ENCODE measurements around the gene GNL3. TPM values are rescaled to one million over a fixed set of nuclear protein-coding genes. Genes with fewer than 3 reads are reported as not detected.
"Not testable (repeated sequence)": the region's sequence is repeated elsewhere in the genome, so short reads cannot be mapped to it uniquely, and the experiment has no call there.

GNL3 gene
- total and polyA plus RNA-seq, 7 donors: 47.3 to 145 (median 80.6) TPM

GRCh38 chr3:52724511-52724910, 38.7 kb downstream of the GNL3 start:
- H3K9me3 ChIP-seq: no peaks in the 10 kb centered on the region
- peaks cover 0 to 5% of the 10 kb centered on the region in 2 donors for H3K36me3 ChIP-seq (ENCODE audit: insufficient read depth in 1 of 2, low read depth in 1 of 2)
- H3K4me1 ChIP-seq: no peaks in the 10 kb centered on the region
- intact Hi-C loops (cut with DNase I): no loop called here
- H3K27ac ChIP-seq: no peak overlapping the region
- no peaks in the 10 kb centered on the region for H3K27me3 ChIP-seq (ENCODE audit: insufficient read depth in 3 of 3, low read length in 2 of 3)
- TF ChIP-seq, protein P1, sequence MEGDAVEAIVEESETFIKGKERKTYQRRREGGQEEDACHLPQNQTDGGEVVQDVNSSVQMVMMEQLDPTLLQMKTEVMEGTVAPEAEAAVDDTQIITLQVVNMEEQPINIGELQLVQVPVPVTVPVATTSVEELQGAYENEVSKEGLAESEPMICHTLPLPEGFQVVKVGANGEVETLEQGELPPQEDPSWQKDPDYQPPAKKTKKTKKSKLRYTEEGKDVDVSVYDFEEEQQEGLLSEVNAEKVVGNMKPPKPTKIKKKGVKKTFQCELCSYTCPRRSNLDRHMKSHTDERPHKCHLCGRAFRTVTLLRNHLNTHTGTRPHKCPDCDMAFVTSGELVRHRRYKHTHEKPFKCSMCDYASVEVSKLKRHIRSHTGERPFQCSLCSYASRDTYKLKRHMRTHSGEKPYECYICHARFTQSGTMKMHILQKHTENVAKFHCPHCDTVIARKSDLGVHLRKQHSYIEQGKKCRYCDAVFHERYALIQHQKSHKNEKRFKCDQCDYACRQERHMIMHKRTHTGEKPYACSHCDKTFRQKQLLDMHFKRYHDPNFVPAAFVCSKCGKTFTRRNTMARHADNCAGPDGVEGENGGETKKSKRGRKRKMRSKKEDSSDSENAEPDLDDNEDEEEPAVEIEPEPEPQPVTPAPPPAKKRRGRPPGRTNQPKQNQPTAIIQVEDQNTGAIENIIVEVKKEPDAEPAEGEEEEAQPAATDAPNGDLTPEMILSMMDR (IDR thresholded peaks at IDR 0.05): no peak
- WGBS, 3 donors: 97 to 100% (median 100%) methylated on average over 1 of the region's 1 CpG
- no peak overlapping the region for H3K4me3 ChIP-seq
- ATAC-seq: no peak
- no peak for DNase-seq

DNA sequence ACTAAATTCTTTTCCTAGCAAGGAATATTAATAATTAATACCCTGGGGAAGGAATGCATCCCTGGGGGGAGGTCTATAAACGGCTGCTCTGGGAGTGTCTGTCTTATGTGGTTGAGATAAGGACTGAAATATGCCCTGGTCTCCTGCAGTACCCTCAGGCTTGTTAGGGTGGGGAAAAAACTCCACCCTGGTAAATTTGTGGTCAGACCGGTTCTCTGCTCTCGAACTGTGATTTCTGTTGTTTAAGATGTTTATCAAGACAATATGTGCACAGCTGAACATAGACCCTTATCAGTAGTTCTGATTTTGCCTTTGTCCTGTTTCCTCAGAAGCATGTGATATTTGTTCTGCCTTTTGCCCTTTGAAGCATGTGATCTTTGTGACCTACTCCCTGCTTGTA, 42.9 kb downstream of the GNL3 start:
- intact Hi-C loops (cut with DNase I); H3K4me3 ChIP-seq; H3K9me3 ChIP-seq; ATAC-seq; H3K27ac ChIP-seq; H3K27me3 ChIP-seq (ENCODE audit: insufficient read depth in 3 of 3, low read length in 2 of 3); DNase-seq; H3K4me1 ChIP-seq: not testable (repeated sequence)
- 55 to 92% (median 56%) methylated on average over 3 of the region's 3 CpGs for WGBS, 3 donors
- H3K36me3 ChIP-seq (ENCODE audit: insufficient read depth in 1 of 2, low read depth in 1 of 2): peaks cover 7 to 25% of the 10 kb centered on the region in 2 donors

GRCh38 chr3:52730681-52731080, 44.8 kb downstream of the GNL3 start:
- ATAC-seq (no peak), DNase-seq (no peak)
- H3K27ac ChIP-seq: no peak overlapping the region
- no peaks in the 10 kb centered on the region for H3K27me3 ChIP-seq (ENCODE audit: insufficient read depth in 3 of 3, low read length in 2 of 3)
- intact Hi-C loops (cut with DNase I): no loop called here
- TF ChIP-seq, protein P1 (IDR thresholded peaks at IDR 0.05): no peak
- H3K9me3 ChIP-seq: no peaks in the 10 kb centered on the region
- H3K36me3 ChIP-seq (ENCODE audit: insufficient read depth in 1 of 2, low read depth in 1 of 2): peaks cover 10 to 42% of the 10 kb centered on the region in 2 donors
- no peaks in the 10 kb centered on the region for H3K4me1 ChIP-seq
- H3K4me3 ChIP-seq: no peak overlapping the region

GRCh38 chr3:52731590-52731989, 45.8 kb downstream of the GNL3 start:
- no peaks in the 10 kb centered on the region for H3K27me3 ChIP-seq (ENCODE audit: insufficient read depth in 3 of 3, low read length in 2 of 3)
- intact Hi-C loops (cut with DNase I): no loop called here
- TF ChIP-seq, protein P1 (IDR thresholded peaks at IDR 0.05): no peak
- no peaks in the 10 kb centered on the region for H3K9me3 ChIP-seq
- H3K4me3 ChIP-seq: no peak overlapping the region
- 80 to 93% (median 81%) methylated on average over 14 of the region's 14 CpGs for WGBS, 3 donors
- no peak overlapping the region for H3K27ac ChIP-seq
- ATAC-seq (no peak), DNase-seq (no peak)
- H3K4me1 ChIP-seq: no peaks in the 10 kb centered on the region
- peaks cover 10 to 51% of the 10 kb centered on the region in 2 donors for H3K36me3 ChIP-seq (ENCODE audit: insufficient read depth in 1 of 2, low read depth in 1 of 2)

DNA sequence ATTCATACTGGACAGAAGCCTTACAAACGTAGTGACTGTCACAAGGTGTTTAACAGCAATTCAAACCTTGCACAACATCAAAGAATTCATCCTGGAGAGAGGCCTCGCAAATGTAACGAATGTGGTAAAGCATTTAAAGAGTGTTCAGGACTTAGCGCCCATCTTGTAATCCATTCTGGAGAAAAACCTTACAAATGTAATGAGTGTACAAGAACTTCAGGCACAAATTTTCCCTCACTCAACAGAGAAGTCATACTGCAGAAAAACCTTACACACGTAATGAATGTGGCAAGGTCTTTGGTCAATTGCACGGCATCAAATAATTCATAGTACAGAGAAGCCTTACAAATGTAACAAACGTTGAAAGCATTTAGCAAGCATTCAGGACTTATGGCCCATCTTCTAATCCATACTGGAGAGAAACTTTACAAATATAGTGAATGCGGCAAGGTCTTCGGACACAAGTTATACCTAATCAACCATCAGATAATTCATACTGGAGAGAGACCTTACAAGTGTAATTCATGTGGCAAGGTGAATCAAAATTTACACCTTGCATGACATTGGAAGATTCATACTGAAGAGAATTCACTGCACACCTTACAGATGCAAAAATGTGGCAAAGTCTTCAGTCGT, 47.5 kb downstream of the GNL3 start:
- intact Hi-C loops (cut with DNase I): no loop called here
- 86 to 96% (median 86%) methylated on average over 10 of the region's 10 CpGs for WGBS, 3 donors
- no peaks in the 10 kb centered on the region for H3K4me1 ChIP-seq

More for the DNA sequence above, 47.5 kb downstream of the GNL3 start:
- H3K36me3 ChIP-seq (ENCODE audit: insufficient read depth in 1 of 2, low read depth in 1 of 2): peaks cover 10 to 69% of the 10 kb centered on the region in 2 donors
- TF ChIP-seq, protein P1 (IDR thresholded peaks at IDR 0.05): no peak
- H3K9me3 ChIP-seq: no peaks in the 10 kb centered on the region
- H3K27ac ChIP-seq: no peak overlapping the region
- no peak for DNase-seq
- H3K27me3 ChIP-seq (ENCODE audit: insufficient read depth in 3 of 3, low read length in 2 of 3): no peaks in the 10 kb centered on the region
- H3K4me3 ChIP-seq: no peak overlapping the region
- no peak for ATAC-seq
